Measurements from ENCODE around the gene S100P.

- TF ChIP-seq POLR2A (IDR thresholded peaks at IDR 0.05; ENCODE audit: low read depth, low read length), result no peak
- no peak for TF ChIP-seq TAF1 (IDR thresholded peaks at IDR 0.05; ENCODE audit: low read depth, low read length)
- no peak for TF ChIP-seq SPI1 (IDR thresholded peaks at IDR 0.05; ENCODE audit: low read depth, low read length)
- no peak for TF ChIP-seq PAX5 (IDR thresholded peaks at IDR 0.05; ENCODE audit: insufficient read depth, low read length, severe bottlenecking)
- no peak for TF ChIP-seq POLR2AphosphoS5 (IDR thresholded peaks at IDR 0.05; ENCODE audit: low read depth, low read length)
Measured at GRCh38 chr4:6662591-6662990, 31.1 kb upstream of the S100P start.

All from GM12891 (cell line).